Hematopoietic multipotent progenitor cell treated with erythropoietin and hydrocortisone succinate and interleukin-3 and kit ligand, for 6 days (in vitro differentiated cells): ENCODE results near the gene CTNND2.
"Not testable (repeated sequence)": the region's sequence is repeated elsewhere in the genome, so short reads cannot be mapped to it uniquely, and the experiment has no call there.

Experiments used
- DNase-seq: peaks from one replicate; pipeline ENCODE4 v3.0.0-alpha.2; 2015

The CTNND2 gene

DNA sequence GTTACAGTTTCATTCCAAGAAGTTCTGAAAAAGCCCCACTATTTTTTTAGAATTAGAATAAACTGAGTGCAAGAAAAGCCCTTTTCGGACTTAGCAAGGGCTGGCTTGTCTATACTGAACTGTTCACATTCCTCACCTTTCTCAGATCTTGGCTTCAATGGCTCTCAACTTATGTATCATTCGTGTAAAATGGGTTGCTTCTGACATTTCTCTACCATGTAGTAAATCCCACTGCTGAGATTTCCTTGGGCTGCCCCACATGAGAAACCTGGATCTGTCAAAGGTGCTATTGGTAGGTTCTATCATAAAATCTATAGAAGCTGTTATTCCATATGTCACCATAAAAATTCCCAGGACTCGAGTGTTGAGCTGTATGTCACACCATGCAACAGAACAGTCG lies 454.3 kb downstream of the CTNND2 start:
- no peak for DNase-seq

DNA sequence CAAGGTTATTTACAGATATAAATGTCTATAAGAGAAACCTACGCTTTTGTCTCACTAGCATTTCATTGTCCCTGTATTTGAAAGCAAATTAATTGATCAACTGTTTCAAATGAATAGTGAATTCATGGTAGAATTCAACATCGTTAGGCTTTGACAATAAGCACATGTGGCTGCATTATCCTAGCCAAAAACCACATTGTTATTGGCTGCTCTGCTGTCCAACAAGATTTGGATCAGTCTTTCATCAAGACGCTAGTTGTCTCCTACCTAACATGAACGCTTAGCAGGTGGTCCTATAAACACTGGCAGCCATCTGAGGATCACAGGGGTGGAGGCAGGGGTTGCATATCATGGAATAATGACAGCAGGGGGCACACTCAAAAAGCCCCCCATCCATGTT lies 455.0 kb downstream of the CTNND2 start:
- DNase-seq, result no peak

GRCh38 chr5:11443831-11444230 lies 460.4 kb downstream of the CTNND2 start:
- DNase-seq, result no peak

DNA sequence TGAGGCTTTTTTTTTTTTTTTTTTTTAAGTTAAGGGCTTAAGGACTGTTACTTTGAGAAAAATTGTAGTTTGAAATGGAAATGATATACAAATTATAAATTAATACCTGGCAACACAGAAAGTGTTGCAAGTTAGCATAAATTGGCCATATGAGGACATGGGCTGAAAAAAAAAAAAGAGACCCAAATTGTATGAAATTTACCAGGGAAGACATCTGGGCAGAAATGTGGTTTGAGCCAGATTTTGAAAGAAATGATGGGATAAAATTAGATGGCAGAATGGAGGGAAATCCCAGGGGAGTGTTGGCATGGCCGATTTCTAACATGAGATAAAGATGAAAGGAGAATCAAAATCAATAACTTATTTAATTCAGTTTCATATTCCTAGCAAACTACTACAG lies 472.1 kb downstream of the CTNND2 start:
- no peak for DNase-seq

GRCh38 chr5:11429254-11429653 lies 475.0 kb downstream of the CTNND2 start:
- DNase-seq, result no peak

DNA sequence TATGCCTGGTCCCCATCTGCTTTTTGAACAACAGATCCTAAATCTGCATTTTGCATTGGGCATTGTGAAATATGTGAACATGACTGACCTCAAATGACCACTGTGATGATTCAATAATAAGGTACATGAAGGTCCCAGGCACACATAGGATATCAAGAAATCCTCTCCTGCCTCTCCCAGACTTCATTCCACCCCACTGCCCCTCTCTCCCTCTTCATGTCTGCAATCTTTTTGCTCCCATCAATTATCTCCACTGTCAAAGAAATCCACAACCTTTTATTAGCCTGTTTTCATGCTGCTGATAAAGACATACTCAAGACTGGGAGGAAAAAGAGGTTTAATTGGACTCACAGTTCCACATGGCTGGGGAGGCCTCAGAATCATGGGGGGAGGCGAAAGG lies 476.7 kb downstream of the CTNND2 start:
- DNase-seq, result no peak

GRCh38 chr5:11426442-11426841 lies 477.8 kb downstream of the CTNND2 start:
- no peak for DNase-seq

DNA sequence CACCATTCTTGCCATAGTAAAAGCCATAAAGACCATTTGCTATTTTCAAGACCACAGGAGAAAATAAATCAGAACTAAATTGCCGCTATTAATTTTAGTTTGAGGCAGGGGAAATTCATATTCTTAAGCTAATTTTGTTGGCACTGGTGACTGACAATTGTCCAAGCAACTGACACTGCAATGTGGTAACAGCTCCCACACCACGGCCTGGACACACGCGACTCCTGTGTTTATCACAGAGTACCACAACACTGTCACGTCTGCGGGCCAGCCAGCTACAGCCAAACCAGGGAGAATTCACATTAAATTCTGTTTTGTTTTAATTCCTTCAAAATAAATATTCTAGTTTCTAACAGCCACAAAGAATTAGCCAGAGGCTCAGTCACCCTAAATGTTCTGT lies 481.9 kb downstream of the CTNND2 start:
- DNase-seq, result no peak

DNA sequence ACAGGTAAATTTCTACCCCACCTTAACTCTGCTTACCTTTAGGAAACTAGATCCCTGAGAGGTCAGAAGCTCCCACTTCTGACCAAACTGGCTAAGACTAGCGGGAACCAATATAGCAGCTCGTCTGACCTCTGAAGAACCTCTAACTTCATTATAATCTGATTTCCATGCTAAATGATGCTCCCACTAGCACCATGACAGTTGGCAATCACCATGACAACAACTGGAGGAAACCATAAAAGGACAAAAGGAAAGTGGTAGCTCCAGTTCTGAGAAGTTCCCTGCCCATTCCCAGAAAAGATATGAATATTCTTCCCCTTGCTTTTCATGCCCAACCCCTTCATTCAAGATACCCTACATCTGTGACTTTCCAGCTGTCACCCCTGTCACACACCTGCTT lies 483.3 kb downstream of the CTNND2 start:
- no peak for DNase-seq

GRCh38 chr5:11415751-11416150 lies 488.5 kb downstream of the CTNND2 start:
- no peak for DNase-seq

DNA sequence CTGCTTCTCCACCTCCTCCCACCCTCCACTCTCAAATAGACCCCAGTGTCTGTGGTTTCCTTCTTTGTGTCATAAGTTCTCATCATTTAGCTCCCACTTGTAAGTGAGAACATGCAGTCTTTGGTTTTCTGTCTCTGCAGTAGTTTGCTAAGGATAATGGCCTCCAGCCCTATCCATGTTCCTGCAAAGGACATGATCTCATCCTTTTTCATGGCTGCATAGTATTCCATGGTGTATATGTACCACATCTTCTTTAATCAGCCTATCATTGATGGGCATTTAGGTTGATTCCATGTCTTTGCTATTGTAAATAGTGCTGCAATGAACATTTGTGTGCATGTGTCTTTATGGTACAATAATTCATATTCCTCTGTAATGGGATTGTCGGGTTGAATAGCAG lies 489.5 kb downstream of the CTNND2 start:
- DNase-seq, result not testable (repeated sequence)

- no peak for DNase-seq
Observed at GRCh38 chr5:11411621-11412020, 492.6 kb downstream of the CTNND2 start.

GRCh38 chr5:11407556-11408145 lies 496.6 kb downstream of the CTNND2 start:
- no peak for DNase-seq

DNA sequence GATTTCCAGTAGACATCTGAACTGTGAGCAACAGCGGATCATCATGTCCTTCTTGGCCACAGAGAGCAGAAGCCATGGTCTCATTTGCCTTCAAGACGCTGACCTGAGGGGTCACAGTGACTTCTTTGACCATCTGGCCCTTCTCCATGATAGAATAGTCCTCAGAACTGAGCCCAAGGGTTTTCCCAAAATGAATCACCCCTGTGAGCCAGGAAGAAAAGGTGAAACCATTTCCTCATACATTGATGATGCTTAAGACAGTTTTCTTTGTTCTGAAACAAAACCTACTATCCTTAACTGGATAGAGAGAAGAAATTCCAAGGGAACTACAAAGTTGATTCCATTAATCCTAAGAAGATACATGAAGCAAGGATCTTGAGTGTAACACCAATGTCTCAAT lies 503.9 kb downstream of the CTNND2 start:
- no peak for DNase-seq

DNA sequence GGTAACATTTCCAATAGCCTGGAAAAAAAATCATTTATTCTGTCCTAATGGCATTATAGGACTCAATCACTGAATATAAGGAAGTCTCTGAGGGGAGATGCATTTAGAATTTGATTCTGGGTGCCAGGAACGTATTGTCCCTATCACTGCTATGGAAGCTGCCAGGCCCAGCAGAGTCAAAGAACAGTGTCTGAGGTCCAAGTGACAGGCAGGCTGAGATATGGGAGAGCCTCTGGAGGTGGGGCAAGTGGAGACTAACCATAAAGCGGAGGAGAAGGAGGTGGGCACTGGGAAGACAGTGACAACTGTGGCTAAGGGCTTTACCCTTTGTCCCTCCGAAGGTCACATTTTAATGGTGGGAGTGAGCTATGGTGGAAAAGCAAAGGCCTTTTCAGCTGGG lies 505.5 kb downstream of the CTNND2 start:
- DNase-seq, result no peak

DNA sequence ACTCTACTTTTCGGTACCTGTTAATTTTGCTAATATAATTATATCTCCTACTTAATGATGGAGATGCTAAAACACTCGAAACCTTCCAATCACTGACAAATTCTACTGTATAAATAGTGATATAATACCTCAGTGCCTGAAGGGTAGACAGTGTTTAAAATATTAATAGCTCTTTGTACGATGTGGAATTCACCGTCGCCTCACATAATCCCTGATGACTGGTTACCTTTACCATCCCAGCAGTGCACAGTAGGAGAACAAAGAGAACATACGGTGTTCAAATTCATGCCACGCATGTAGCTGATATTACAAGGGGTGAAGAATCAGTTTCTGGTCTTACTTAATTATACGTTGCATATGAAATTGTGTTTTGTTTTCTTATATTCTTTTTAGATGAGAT lies 506.7 kb downstream of the CTNND2 start:
- no peak for DNase-seq

GRCh38 chr5:11396917-11397316 lies 507.3 kb downstream of the CTNND2 start:
- no peak for DNase-seq

DNA sequence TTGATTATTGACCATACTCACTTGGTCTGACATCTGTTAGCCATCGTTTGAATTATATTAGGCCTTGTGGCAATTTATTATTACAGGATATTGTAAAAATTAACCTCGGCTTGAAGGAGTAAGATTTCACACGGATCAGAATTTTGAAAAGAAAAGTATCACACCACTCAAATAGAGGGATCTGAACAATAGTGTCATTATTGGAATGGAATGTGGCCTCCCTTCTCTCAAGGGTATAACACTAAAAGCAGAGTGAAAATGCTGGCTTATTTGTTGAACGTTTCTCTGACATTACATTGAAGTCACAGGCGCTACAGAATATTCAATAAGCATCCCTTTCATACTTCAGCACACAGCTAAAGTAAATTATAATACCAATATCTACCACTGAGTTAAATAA lies 509.3 kb downstream of the CTNND2 start:
- no peak for DNase-seq

GRCh38 chr5:11390291-11390767 lies 513.9 kb downstream of the CTNND2 start:
- DNase-seq, result no peak

DNA sequence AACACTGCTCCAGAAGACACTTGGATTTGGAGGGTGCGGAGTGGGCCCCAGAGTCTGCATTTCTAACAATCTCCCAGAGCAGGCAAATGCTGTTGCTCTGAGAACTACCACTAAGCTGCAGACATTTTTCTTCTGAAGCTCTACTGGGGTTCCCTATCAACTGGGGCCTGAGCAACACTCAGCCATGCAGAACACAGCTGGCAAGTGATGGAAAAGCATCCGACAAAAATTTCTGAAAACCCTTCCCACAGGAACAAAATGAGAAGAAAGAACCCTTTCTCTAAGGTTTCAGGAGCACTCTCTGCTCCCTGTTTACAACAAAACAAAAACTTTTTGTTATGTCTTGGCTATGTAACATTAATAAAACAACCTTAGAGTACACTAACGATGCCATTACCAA lies 516.9 kb downstream of the CTNND2 start:
- no peak for DNase-seq

- DNase-seq, result no peak
Observed at GRCh38 chr5:11386398-11386797, 517.8 kb downstream of the CTNND2 start.

- no peak for DNase-seq
Observed at GRCh38 chr5:11385901-11386293, 518.3 kb downstream of the CTNND2 start.

- DNase-seq, result no peak
Observed at GRCh38 chr5:11385251-11385900, 518.9 kb downstream of the CTNND2 start.

DNA sequence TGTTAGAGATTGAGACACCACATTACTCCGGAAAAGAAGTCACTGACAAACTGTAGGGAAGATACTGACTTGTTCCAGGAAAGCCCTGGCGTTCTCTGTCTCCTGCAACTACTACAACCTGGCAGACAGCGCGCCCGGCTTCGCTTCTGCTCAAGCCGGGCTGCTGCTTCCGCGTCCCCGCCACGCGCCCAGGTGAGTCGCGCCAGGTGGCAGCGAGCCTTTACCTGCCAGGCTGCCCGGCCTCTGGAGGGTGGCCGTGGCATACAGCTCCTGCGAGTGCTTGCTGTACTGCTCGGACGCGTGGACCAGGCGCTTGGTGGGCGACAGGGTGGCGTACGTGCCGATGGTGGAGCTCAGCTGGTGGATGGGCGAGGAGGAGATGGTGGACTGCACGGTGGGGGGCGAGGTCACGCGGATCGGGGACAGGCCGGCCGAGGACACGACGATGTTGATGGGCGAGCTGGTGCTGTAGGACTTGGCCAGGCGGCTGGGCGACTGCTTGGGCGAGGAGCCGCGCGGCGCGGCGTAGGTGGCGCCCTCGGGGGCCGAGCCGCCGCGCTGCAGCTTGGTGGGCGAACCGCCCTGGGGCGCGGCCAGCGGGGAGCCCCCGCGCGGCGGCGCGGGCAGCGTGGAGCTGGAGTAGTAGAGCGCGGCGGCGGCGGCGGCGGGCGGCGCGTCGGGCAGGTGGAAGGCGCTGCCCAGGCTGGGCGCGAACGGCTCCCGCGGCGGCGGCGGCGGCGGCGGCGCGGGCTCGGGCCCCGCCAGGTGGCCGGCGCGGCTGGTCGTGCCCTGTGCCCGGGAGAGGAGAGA lies 519.6 kb downstream of the CTNND2 start:
- DNase-seq, result peak; percentile 12
